Left ventricle myocardium inferior (tissue), 1 donor: Measurements from ENCODE around the gene MYT1. TPM values are rescaled to one million over a fixed set of nuclear protein-coding genes. Genes with fewer than 3 reads are reported as not detected.

ENCODE experiments used
- DNase-seq: peaks from one replicate; pipeline ENCODE4 v3.0.0-alpha.2; 2020
- H3K27ac ChIP-seq: fragments of 200-600 bp; replicated peaks from 2 replicates; pipeline ENCODE4 v1.8.0; 2021
- H3K27me3 ChIP-seq: fragments of 200-600 bp; 2 replicates; pipeline ENCODE4 v1.8.0; 2021; ENCODE audit warnings: low read depth
- H3K36me3 ChIP-seq: fragments of 200-600 bp; 2 replicates; pipeline ENCODE4 v1.8.0; 2021
- H3K4me1 ChIP-seq: fragments of 200-600 bp; 2 replicates; pipeline ENCODE4 v1.8.0; 2021
- H3K4me3 ChIP-seq: fragments of 200-600 bp; 2 replicates; pipeline ENCODE4 v1.8.0; 2021; ENCODE audit warnings: mild to moderate bottlenecking, moderate library complexity
- H3K9me3 ChIP-seq: fragments of 200-600 bp; replicated peaks from 2 replicates; pipeline ENCODE4 v1.8.0; 2021
- intact Hi-C: fragments of 100-400 bp; cut with micrococcal nuclease; formaldehyde crosslinking; loops from one replicate; pipeline ENCODE4 v1.11.0; 2022
- total RNA-seq: library from RNA; stranded (reverse); fragmentation: NEBNext Ultra II Directional; extraction: Animal tissue kit (Norgen Biotek cat#: 25700); gene quantifications from one replicate; pipeline ENCODE4 v1.2.1, GENCODE V29; 2021
- TF ChIP-seq, protein P1 (sequence below): fragments of 200-600 bp; IDR thresholded peaks from 2 replicates; pipeline ENCODE4 v1.8.0; 2021; ENCODE audit warnings: antibody characterized with exemption, mild to moderate bottlenecking, borderline replicate concordance
- donor health status: DM: no; HTN: yes; CAD: no; lungs with severe emphysema.

Gene MYT1
- total RNA-seq, 1 donor from 2014 or later: 0.11 TPM

DNA sequence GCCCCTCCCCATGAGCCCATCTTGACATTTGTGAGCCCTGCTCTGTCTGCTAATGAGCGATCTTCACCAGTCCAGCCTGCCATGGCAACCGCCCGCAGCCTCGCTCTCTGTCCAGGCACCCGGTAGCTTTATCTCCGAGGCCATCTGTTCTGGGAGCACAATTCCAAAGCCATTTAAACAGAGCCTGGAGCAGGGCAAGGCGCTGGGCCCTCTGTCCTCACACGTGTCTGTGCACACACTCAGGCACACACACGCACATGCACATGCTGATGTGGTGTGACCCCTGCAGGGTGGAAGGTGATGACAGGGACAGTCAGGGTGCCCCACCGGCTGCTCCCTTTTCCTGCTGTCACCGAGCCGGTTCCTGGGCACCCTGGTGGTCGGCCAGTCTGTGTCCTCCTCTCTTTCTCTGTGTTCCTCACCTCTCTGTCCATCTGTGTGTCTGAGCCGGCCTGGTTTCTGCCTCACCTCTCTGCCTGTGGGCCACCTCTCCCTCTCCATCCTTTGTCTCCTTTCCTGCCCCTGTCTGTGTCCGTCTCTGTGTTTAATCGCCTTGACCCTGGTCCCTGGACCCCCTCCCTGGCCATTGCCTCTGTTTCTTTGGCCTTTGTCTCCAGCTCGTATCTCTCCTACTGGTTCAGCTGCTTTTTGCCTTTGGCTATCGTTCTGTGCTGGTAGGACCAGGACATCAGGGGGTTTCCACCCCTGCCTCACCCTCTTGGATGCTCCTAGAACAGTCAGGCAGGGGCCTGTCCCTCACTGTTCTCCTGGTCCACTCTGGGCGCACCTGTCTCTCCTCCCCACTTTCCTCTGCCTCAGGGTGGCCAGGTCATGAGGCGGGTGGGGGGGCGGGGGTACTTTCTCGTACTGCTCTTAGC lies 8.8 kb upstream of the MYT1 start:
- intact Hi-C loops: no loop called here
- no peak for DNase-seq

DNA sequence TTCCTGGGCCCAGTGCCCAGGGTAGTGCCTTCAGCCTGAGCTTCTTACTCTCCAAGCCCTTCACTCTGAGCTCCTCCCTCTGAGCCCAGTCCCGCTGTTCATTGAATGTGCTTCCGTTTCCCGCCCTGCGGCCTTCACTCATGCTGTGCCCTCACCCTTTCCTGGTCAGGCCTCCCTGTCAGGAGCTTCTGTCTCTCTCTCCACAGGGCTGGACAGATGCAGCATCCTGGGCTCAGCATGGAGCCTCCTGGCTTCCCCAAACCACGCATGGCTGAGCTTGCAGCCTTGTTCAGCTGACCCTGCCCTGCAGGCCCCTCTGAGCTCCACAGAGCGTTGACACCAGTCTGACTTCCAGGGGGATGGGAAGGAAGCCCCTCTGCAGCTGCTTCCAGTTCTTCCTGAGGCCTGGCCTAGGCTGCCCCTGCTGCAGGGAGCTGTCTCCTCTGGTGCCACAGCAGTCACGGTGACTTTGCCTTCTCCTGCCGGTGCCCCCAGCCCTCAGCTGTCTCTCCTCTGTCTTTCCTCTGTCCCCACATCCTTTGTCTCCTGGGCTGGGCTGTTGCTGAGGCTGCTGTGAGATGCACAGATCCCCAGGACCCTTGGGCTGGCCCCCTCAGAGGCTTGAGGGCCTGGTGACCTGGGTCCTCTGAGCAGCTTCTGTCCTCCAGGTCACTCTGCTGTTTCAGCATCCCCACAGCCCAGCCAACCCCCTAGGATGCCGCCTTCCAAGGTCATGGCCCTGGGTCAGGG lies 7.9 kb upstream of the MYT1 start:
- Histone ChIP-seq H3K36me3 (no peaks in the 10 kb centered on the region), H3K4me1 (no peaks in the 10 kb centered on the region), H3K27me3 (peaks cover 79% of the 10 kb centered on the region), H3K27ac (no peak overlapping the region), H3K4me3 (no peak overlapping the region), H3K9me3 (no peaks in the 10 kb centered on the region)
- intact Hi-C loops: no loop called here
- DNase-seq: no peak
- TF ChIP-seq, protein P1, sequence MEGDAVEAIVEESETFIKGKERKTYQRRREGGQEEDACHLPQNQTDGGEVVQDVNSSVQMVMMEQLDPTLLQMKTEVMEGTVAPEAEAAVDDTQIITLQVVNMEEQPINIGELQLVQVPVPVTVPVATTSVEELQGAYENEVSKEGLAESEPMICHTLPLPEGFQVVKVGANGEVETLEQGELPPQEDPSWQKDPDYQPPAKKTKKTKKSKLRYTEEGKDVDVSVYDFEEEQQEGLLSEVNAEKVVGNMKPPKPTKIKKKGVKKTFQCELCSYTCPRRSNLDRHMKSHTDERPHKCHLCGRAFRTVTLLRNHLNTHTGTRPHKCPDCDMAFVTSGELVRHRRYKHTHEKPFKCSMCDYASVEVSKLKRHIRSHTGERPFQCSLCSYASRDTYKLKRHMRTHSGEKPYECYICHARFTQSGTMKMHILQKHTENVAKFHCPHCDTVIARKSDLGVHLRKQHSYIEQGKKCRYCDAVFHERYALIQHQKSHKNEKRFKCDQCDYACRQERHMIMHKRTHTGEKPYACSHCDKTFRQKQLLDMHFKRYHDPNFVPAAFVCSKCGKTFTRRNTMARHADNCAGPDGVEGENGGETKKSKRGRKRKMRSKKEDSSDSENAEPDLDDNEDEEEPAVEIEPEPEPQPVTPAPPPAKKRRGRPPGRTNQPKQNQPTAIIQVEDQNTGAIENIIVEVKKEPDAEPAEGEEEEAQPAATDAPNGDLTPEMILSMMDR: no peak

More for the DNA sequence above, 8.8 kb upstream of the MYT1 start:
- H3K9me3 ChIP-seq: no peaks in the 10 kb centered on the region
- H3K36me3 ChIP-seq: no peaks in the 10 kb centered on the region
- H3K4me3 ChIP-seq: no peak overlapping the region
- peaks cover 71% of the 10 kb centered on the region for H3K27me3 ChIP-seq
- no peaks in the 10 kb centered on the region for H3K4me1 ChIP-seq
- TF ChIP-seq, protein P1: no peak
- H3K27ac ChIP-seq: no peak overlapping the region

DNA sequence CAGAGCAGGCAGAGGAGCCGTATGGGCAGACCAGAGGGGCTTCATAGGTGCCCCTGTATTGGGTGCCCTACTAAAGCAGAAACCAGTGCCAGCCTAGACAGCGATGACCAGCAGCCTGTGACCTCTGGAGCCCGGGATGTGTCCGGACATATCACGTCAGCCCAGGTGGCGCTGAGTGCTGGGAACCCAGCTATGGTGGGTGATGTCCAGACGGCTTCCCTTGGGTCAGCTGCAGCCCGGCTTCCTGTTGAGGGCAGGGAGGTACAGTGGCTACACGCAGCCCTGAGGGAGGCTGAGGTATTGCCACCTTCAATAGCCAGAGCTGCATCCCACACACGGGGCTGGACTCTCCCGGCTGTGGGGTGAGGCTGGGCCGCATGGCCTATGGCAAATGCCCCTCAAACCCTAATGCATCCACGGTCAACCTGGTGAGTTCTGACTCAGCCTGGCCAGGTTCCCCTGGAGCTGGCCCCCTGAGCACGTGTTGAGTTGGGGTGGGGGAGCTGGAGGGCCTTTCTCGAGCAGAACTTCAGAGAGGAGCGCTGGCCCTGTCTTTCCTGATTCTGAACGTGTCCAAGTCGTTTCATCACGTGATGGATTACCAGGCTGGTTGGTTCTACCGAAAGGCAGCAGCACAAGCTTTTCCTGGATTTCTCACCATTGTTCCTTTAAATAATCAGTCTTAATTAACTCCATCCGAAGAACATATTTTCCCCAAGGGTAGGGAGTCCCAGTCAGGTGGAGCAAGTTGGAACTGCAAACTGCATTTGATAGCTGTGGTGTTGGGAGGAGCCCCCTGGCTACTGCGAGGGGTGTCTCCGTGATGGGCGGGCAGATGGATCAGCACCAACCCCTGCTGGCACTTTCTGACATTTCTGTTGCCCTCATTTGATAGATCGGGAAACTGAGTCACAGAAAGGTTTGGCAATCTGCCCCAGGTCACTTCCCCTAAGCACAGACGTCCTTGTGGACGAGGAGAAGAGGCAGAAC lies 7.1 kb upstream of the MYT1 start:
- Histone ChIP-seq H3K27ac (no peak overlapping the region), H3K4me3 (no peak overlapping the region), H3K9me3 (no peaks in the 10 kb centered on the region), H3K27me3 (peaks cover 87% of the 10 kb centered on the region), H3K4me1 (no peaks in the 10 kb centered on the region), H3K36me3 (no peaks in the 10 kb centered on the region)
- intact Hi-C loops: no loop called here
- TF ChIP-seq, protein P1: no peak
- no peak for DNase-seq

DNA sequence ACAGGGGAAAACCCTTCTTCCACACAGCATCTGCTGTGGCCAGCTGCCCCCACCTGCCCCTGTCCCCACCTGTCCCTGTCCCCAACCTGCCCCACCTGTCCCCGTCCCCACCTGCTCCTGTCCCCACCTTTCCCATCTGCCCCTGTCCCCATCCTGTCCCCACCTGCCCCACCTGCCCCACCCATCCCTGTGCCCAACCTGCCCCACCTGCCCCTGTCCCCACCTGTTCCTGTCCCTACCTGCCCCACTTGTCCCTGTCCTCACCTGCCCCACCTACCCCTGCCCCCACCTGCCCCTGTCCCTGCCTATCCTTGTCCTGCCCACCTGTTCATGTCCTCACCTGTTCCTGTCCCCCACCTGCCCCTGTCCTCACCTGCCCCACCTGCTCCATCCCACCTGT lies 6.4 kb upstream of the MYT1 start:
- Histone ChIP-seq H3K9me3 (no peaks in the 10 kb centered on the region), H3K36me3 (no peaks in the 10 kb centered on the region), H3K4me1 (no peaks in the 10 kb centered on the region), H3K27me3 (peaks cover 90% of the 10 kb centered on the region), H3K4me3 (no peak overlapping the region), H3K27ac (no peak overlapping the region)
- no peak for DNase-seq
- intact Hi-C loops: no loop called here
- TF ChIP-seq, protein P1: no peak
